CD4-positive, alpha-beta T cell treated with Interleukin-17A for 1 hour (primary cell): ENCODE data around the gene NABP2.
"Not testable (repeated sequence)": the region's sequence is repeated elsewhere in the genome, so short reads cannot be mapped to it uniquely, and the experiment has no call there.

Source experiments
- DNase-seq: peaks from one replicate; pipeline ENCODE4 v3.0.0-alpha.2; 2020

The NABP2 gene

DNA sequence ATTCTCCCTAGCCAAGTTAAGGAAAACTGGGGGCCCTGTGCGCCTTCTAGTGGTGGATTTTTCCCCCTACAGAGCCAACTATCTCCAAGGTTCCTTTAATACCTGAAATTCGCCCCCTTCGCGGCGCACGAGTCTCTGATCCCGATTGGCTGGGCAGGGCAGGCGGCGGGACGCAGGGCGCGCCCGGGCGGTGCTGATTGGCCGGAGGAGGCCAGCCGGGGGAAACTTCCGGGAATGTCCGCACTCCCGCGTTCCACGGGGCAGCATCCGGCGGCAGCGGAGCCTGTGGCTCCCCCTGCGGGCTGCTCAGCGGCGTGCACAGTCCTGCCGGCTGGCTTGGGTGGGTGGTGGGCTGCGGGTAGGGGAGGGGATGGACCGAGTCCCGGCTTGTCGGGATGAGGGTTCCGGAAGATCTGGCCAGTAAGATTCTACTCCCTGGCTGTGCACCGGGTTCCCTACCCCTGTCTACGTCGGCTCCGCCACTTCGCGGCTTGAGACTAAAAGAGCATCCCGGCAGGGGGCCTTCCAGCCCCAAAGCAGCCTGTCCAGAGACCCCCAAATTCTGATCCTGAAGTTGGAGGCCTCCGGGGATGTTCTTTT is at the start of gene NABP2:
TSS of gene NABP2 (plus strand) at position 241 of the 600 bp plus-strand sequence. CDS start 515 bp downstream, outside the sequence.
- DNase-seq: peak; percentile 94

DNA sequence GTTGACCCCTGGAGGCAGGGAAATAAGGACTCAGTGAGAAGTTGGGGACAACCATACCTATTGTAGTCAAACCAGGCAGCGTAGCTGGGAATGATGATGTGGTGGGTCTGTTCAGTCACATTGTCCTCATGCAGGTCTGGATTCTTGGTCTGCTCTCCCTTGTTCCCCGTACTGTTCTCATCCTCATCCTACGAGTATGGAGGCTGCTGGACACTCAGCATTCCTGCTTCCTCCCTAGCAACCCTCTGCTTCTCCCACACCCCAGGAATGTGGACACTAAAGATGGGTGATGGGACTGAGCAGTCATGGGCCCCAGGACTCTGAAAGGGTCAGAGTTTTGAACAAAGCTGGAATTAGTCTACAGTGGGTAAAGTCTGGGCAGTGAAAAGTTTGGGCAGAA is 45.8 kb upstream of the NABP2 start:
- no peak for DNase-seq

DNA sequence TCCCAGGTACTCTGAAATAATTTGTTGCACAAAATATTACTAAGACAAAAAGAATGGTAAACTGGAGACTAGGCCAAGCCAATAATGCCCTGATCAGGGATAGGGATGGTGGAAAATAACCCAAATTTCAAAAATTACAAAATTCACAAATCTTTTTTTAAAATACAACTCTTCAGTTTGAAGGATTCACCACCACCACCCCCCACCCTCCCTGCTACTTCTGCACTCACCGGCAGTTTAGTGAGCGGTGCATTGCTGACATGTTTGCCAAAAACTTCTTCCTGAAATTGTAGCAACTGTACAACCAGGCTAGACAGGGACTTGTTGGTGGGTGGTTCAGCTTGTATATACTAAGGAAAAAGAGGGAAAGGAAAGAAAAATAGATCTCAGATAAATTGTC is 37.2 kb upstream of the NABP2 start:
- no peak for DNase-seq

DNA sequence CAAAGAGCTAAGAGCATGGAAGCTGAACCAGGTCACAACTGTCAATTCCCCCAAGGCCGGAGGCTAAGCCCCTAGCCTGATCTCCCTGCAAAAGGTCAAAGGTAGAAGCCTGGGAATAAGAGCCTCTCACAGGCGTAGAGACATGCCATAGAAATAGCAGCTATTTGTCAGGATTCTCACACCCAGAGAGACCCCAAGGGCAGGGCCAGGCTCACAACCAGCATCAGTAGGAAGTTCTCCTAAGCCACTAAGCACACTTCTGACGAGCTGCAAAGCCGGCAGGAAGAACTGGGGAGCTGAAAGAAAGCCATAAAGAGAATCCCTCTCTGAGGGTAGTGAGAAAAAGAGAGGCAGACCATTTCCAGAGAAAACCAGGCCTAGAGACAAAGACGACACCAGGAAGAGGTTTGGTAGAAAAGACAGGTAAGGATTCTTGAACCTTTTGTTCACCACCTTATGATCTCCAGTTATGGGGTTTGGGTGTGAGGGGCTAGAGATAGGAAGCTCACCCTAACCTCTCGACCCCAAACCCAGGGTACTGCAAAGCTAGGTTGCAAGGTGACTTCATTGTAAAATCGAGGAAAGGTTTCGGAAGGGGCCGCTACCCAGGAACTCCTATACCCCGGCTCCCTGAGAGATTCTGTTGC is 35.9 kb upstream of the NABP2 start:
- DNase-seq: peak; percentile 16

DNA sequence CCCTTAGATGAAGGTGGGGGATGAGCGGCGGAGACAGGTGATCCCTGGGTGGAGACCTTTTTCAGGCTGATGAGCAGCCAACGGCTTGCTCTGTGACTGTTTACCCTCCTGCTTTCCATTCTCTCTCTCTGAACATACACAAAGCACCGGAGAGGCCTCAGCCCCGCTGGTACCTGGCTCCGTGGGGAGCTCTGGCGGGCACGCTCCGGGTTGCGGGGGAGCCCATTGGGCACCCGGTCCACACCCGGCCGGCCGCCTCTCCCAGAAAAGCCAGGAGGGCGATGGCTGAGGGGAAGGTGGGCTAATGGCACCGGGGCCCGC is 35.4 kb upstream of the NABP2 start:
- DNase-seq: peak; percentile 16

DNA sequence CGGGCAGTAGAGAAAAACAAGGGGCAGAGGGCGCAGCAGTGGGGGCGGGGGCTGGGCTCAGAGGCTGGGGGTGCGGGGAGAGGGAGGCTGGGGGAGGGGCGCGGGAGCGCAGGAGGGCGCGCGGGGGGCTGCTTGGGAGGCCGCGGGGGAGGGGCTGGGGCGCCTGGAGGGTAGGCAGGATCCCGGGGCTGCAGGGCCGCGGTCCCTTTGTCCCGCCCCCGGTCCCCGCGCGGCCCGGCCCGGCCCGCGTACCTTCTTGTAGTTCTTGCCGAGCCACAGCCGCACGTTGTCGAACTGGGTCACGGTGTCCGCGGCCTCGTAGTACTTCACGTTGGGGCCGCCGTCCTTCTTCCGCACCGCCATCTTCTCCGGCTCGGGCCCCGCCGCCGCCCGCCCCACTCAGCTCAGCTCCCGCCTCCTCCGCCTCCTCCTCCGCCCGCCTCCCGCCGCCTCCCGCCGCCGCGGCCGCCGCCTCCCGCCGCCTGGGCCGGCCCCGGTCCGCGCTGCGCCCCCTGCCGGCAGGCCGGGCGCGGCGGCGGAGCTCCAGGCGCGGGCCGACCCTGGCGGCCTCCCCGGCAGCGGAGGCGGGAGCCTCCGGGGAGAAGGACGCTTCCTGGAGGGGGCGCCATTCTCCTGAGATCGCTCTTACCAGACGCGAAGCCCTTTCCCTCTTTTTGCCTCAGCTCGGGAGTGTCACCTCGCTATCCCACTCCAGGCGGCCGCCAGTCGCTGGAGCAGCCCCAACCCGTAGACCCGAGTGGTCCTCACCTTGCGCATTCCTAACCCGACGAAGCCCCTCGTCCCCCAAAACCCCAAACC is 34.8 kb upstream of the NABP2 start, which contains the start of gene SMARCC2:
TSS of gene SMARCC2 (minus strand) at position 385 of the 819 bp plus-strand sequence. CDS start at position 363, 22 bp downstream.
- peak; percentile 89 for DNase-seq

DNA sequence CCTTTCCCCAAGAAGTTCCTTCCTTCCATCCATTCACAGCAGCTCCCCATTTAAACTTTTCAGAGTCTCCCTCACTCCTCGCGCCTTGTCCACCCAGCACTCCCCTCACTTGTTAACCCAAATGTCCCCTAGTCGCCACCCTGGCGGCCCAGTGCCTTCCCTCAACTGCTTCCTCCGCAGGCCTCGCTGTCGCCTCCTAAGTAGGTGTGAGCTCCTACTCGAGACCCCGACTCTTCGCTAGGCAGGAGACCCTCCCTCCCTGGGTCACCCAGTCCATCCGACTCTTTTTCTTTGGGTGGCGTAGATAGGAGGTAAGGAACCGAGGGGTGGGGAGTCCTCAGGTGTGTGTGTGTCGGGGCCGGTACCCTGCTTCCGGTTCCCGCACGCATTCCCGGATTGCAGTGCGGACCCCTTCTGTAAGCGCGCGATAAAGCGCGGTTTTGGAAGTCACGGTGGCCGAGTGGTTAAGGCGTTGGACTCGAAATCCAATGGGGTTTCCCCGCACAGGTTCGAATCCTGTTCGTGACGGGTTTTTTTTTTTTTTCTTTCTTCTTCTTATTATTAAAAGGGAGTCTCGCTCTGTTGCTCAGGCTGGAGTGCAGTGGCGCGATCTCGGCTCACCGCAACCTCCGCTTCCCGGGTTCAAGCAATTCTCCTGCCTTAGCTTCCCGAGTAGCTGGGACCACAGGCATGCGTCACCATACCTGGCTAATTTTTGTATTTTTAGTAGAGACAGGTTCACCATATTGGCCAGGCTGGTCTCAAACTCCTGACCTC is 34.0 kb upstream of the NABP2 start:
- DNase-seq: peak; percentile 86

DNA sequence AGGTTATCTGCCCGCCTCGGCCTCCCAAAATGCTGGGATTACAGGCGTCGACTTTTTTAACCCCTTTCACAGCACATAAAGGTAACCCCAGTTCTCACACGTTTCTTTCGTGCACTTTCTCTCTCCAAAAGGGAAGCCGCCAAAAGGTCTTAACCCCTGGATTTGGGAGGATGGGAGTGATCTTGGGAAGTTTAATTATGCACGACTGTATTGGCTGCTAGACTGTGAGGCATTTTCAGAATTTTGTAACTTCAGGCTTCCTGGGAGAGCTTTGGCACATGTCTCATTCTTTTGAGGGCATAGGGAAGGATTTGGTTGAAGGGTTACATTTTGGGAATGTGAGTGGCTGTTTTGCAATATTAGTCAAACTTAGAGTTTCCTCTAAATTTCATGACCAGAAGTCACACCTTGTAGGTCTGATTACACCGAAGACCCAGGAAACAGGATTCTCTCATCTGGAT is 33.4 kb upstream of the NABP2 start:
- DNase-seq: no peak

DNA sequence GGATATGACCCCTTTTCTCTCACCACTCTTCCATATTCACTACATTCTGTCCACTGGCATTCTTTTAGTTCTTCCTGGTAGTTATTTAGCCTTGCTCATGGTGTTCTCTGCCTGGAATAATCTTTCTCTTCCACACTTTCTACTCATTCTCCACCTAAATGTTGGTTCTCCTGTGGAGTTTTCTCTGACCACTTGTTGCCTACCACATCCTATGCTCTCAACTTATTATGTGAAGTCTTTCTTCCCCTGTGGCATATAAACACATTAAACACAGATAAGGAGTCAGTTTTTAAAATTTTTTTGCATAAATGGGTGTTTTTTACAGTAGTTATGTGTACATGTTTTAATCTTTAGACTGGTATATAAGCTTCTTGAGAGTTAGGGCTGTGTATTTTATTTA is 31.6 kb upstream of the NABP2 start:
- no peak for DNase-seq

DNA sequence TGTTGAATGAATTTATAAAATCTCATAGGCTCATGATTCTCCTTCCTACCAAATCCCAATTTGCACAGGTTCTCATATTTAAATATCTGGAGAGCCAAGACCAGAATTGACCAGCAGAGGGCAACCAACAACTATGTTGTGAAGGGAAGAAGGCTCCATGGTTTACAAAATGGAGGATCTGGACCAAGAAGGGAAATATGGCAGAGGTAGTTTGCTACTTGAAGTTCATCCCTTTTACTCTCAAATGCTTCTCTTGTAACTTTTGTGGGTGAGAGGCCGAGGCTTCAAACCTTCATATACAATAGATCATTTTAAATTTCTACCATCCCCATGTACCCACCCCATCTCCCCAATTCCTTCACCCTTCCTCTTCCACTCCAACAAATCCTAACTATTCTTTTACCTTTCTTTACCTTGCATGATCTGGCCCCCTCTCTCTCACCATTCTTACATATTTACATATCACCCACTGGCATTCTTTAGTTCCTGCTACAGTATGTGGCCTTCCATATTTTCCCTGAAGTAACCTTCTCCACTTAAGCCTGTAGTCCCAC is 31.0 kb upstream of the NABP2 start:
- peak; percentile 87 for DNase-seq

DNA sequence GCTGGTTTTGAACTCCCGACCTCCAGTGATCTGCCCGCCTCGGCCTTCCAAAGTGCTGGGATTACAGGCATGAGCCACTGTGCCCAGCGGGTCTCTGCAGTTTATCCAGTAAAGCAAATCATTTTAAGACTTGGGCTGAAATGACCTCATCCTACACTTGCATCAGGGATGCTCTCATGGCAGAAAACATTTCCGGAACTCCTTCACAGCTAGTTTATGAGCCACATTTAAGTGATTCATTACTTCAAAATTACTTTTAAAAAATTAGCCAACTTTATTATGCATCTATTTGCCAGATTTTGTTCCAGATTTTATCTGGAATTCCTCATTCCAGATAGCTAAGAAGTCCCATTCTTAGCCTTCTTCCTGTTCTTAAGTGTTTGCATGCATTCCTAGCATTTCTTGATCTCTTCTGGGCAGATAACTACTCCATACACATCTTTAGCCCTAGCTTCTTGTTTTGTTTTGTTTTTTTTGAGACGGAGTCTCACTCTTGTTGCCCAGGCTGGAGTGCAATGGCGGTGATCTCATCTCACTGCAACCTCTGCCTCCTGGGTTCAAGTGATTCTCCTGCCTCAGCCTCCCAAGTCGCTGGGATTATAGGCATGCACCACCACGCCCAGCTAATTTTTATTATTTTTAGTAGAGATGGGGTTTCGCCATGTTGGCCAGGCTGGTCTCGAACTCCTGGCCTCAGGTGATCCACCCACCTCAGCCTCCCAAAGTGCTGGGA is 27.2 kb upstream of the NABP2 start:
- not testable (repeated sequence) for DNase-seq

DNA sequence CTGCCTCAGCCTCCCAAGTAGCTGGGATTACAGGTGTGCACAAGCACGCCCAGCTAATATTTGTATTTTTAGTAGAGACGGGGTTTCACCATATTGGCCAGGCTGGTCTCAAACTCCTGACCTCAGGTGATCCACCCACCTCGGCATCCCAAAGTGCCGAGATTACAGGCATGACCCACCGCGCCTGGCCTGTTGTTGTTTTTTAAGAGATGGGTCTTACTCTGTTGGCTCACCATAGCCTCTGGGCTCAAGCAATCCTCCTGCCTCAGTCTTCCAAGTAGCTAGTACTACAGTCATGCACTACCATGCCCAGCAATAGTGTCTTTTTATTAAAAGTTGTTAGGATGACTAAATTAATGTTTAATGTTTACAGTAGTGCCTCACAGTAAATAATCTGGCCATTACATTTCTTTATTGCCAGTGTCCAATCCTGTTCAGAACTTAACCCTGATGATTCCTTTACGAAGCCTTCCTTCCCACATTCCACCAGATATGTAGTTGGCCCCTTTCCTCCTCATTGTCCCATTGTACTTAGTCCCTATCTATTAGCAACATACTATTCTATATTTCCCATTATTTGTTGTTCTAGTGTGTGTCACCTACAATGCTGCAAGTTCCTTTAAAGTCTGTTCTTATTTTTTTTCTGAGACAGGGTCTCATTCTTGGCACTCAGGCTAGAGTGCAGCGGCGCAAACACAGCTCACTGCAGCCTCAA is 26.1 kb upstream of the NABP2 start:
- DNase-seq: no peak

DNA sequence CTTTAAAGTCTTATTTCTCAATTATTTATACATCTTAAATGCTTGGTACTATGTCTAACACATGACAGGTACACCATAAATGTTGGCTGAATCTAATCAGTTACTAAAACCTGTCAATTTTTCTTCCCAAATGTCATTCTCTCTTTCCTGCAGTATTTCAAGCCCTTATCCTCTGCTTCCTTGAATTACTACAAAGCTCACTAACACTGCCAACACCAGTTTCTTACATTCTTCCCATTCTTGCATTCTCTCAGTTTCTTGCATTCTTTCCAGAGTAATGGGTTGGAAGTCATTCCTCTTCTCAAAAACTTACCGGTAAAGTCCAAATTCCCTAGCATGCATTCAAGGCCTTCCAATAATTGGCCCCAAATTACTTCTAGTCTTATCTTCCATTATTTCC is 25.3 kb upstream of the NABP2 start:
- DNase-seq: no peak

DNA sequence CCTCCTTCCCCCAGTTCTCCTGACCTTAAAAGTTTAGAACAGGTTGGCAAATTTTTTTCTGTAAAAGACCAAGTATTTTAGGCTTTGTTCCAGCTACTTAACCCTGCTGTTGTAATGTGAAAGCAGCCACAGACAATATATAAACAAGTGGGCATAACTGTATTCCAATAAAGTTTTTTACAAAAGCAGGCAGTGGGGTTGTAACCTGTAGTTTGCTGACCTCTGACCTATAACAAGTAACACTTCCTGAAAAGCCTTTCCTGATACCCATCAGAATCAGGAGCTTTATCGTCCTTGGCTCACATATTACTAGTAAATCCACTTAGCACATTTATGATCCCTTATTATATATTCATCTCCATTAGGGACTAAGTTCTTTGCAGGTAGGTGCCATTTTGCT is 21.8 kb upstream of the NABP2 start:
- no peak for DNase-seq

DNA sequence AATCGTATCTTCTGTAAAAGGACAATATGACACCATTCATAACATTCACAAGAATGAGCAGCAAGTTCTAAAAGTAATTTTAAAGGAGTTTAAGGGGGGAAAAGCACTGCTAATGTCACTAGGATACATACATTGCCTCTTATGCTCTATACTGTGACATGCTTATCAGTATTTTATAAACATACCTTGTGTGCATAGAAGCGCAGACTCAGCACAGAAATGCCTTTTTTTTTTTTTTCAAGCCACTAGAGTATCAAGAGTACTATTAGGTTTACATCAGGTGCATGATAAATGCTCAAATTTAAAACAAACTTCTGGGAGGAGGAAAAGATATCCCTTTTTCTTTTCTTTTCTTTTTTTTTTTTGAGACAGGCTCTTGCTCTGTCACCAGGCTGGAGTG is 21.3 kb upstream of the NABP2 start:
- DNase-seq: no peak

DNA sequence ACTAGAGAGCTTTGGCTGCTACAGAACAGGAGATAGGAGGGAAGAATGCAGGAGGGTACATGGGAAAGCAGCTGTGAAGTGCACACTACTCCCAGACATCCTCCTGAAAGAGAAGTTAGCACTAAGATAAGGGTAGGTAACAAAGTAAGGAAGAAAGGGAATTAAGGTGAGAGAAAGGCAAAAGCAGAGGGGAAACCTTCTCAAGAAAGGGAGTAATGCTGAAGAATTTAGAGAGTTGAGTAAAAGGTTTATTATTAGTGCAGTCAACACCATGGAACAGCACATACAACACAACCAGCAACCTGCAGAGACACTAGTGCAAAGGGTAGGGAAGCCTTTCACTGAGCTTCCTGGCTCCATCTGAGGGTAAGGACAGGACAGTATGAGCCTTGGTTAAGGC is 19.9 kb upstream of the NABP2 start:
- DNase-seq: no peak

DNA sequence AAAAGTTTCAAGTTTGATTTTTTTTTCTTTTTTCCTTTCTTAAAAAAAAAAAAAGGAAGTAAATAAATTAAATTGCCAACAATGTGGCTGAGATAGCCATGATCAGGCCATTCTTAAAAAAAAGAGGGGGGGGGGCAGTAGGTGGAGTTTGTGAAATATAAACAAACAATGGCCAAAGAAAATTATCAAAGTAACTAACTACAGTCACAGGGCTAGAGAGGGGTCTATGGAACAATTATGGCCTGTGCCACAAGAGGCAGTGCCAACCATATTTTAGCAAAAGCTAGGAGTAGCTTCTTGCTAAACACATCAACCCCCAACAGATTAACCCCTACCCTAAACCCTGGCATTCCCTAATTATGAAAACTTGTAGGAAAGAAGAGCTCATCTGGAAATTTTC is 18.7 kb upstream of the NABP2 start:
- no peak for DNase-seq

DNA sequence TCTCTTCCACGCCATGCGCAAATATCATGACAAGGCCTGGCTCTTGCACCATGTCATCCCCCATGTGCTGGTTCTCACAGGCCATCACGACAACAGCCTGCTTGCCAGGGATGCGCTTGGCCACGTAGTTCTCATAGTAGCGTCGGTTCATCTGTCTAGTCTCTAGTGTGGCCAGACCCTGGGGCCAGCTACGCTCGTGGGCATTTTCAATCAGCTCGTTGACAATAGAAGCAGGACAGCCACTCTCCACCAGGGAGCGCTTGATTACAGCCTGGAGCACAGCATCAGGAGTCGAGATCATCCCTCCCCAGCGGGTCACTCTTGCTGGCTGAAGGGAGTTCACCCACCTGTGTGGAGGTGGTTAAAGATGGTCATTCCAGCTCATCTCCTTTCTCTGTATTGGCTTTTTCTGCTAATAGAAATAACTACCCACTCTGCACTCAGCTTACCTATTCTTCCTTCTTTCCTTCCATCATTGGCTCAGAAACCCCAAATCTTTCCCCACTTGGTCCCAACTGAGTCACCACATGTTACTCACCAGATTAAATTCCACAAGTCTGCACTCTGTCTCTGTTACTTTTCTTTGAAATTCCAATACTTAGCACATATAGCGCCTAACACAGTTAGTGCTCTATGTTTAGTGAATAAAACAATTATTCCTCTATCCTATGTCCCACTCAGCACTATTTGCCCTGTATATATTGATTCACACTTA is 17.5 kb upstream of the NABP2 start:
- DNase-seq: peak; percentile 45

DNA sequence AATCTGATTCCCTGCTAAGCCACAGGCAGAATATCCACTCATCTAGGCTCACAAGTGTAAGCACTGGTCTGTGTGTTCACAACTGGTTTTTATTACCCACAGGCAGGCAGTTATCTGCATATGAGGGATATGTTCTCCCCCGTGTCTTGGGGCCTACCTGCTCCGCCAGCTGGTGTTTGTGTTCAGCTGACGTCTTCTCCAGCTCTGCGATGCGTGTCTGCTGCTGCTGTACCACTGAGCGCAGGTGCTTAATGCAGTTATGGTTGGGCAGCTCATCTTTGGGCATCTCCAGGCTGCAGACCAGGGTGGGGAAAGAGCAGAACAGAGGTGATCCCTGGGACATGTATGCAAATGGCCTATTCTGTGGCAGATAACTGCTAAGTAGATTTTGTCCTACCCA is 16.1 kb upstream of the NABP2 start:
- no peak for DNase-seq

DNA sequence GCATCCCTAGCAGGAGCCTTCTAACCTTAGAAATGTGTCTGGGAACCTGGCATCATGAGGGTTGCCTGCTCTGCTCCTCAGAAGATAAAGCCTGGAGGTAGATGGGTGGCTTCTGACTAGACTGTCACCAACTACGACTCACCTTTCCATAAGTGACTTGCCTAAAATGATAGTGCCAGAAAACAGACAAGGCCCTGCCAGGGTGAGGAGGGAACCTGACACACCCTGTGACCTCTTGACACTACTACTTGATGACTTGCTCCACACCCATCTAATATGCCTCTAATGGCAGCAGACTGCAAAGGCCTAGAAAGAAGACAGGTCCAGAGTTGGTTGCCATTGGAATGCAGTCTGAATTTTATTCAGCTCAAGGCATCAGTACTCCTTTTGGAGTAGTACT is 11.8 kb upstream of the NABP2 start:
- no peak for DNase-seq

DNA sequence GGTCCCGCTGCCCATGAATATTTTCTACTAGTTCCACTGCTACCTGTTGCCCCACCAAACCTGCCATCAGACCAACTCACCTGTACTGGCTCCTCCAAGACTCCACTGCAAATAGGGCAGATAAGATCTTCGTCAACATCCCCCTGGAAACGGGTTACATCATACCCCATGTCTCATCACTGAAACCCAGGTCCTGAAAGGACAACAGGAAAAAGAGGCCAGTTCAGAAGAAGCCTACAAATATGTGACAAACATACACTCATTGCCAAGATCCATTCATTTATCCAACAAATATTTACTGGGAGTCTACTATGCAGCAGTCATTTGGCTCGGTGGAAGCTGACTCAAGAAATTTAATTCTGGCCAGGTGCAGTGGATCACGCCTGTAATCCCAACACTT is 10.3 kb upstream of the NABP2 start:
- DNase-seq: no peak
